Skeletal muscle satellite cell (primary cell): Measurements from ENCODE around the gene VTI1A.

Experiments used
- H3K27me3 ChIP-seq: 2 replicates; pipeline ENCODE4 v1.7.0; 2013; ENCODE audit warnings: low read length; ENCODE audit not compliant: control insufficient read depth, insufficient read depth
- H3K36me3 ChIP-seq: 2 replicates; pipeline ENCODE4 v1.7.0; 2013; ENCODE audit warnings: mild to moderate bottlenecking, control low read depth, low read length; ENCODE audit not compliant: insufficient read depth
- H3K4me1 ChIP-seq: 2 replicates; pipeline ENCODE4 v1.7.0; 2013; ENCODE audit warnings: low read length; ENCODE audit not compliant: control insufficient read depth, insufficient read depth
- H3K4me2 ChIP-seq: 2 replicates; pipeline ENCODE4 v1.7.0; 2013; ENCODE audit warnings: mild to moderate bottlenecking, low read length
- H3K4me3 ChIP-seq: 2 replicates; pipeline ENCODE4 v1.7.0; 2013; ENCODE audit warnings: low read length
- H3K9ac ChIP-seq: 2 replicates; pipeline ENCODE4 v1.7.0; 2013; ENCODE audit warnings: mild to moderate bottlenecking, low read depth, low read length, moderate library complexity
- H3K9me3 ChIP-seq: replicated peaks from 2 replicates; pipeline ENCODE4 v1.7.0; 2013; ENCODE audit warnings: mild to moderate bottlenecking, control low read depth, low read length

Gene VTI1A

GRCh38 chr10:112735041-112735695 is 288.2 kb downstream of the VTI1A start:
- Histone ChIP-seq H3K27me3 (no peaks in the 10 kb centered on the region), H3K9ac (no peak overlapping the region), H3K4me3 (no peak overlapping the region), H3K36me3 (no peaks in the 10 kb centered on the region), H3K9me3 (no peaks in the 10 kb centered on the region), H3K4me2 (no peak overlapping the region), H3K4me1 (peaks cover 5% of the 10 kb centered on the region)

GRCh38 chr10:112738606-112739591 is 291.9 kb downstream of the VTI1A start:
- H3K4me2 ChIP-seq, result no peak overlapping the region
- H3K36me3 ChIP-seq, result no peaks in the 10 kb centered on the region
- no peak overlapping the region for H3K4me3 ChIP-seq
- no peaks in the 10 kb centered on the region for H3K4me1 ChIP-seq
- H3K9me3 ChIP-seq, result no peaks in the 10 kb centered on the region
- no peak overlapping the region for H3K9ac ChIP-seq
- no peaks in the 10 kb centered on the region for H3K27me3 ChIP-seq

- Histone ChIP-seq H3K27me3 (no peaks in the 10 kb centered on the region), H3K4me2 (no peak overlapping the region), H3K9me3 (no peaks in the 10 kb centered on the region), H3K4me1 (no peaks in the 10 kb centered on the region), H3K36me3 (no peaks in the 10 kb centered on the region), H3K9ac (no peak overlapping the region), H3K4me3 (no peak overlapping the region)
Observed at GRCh38 chr10:112739592-112740353, 292.8 kb downstream of the VTI1A start.

GRCh38 chr10:112741830-112742402 is 294.9 kb downstream of the VTI1A start:
- H3K4me2 ChIP-seq, result no peak overlapping the region
- H3K9ac ChIP-seq, result no peak overlapping the region
- no peaks in the 10 kb centered on the region for H3K9me3 ChIP-seq
- no peaks in the 10 kb centered on the region for H3K36me3 ChIP-seq
- H3K4me1 ChIP-seq, result no peaks in the 10 kb centered on the region
- H3K27me3 ChIP-seq, result no peaks in the 10 kb centered on the region
- H3K4me3 ChIP-seq, result no peak overlapping the region

- H3K9ac ChIP-seq, result no peak overlapping the region
Observed at GRCh38 chr10:112744181-112745096, 297.4 kb downstream of the VTI1A start.

GRCh38 chr10:112746329-112746728 is 299.3 kb downstream of the VTI1A start:
- no peaks in the 10 kb centered on the region for H3K9me3 ChIP-seq
- no peaks in the 10 kb centered on the region for H3K4me1 ChIP-seq
- H3K4me3 ChIP-seq, result no peak overlapping the region
- no peak overlapping the region for H3K4me2 ChIP-seq
- no peaks in the 10 kb centered on the region for H3K36me3 ChIP-seq
- no peaks in the 10 kb centered on the region for H3K27me3 ChIP-seq
- H3K9ac ChIP-seq, result no peak overlapping the region

More at GRCh38 chr10:112744181-112745096, 297.4 kb downstream of the VTI1A start:
- Histone ChIP-seq H3K4me2 (no peak overlapping the region), H3K4me3 (no peak overlapping the region), H3K9me3 (no peaks in the 10 kb centered on the region), H3K4me1 (no peaks in the 10 kb centered on the region), H3K36me3 (no peaks in the 10 kb centered on the region), H3K27me3 (no peaks in the 10 kb centered on the region)

DNA sequence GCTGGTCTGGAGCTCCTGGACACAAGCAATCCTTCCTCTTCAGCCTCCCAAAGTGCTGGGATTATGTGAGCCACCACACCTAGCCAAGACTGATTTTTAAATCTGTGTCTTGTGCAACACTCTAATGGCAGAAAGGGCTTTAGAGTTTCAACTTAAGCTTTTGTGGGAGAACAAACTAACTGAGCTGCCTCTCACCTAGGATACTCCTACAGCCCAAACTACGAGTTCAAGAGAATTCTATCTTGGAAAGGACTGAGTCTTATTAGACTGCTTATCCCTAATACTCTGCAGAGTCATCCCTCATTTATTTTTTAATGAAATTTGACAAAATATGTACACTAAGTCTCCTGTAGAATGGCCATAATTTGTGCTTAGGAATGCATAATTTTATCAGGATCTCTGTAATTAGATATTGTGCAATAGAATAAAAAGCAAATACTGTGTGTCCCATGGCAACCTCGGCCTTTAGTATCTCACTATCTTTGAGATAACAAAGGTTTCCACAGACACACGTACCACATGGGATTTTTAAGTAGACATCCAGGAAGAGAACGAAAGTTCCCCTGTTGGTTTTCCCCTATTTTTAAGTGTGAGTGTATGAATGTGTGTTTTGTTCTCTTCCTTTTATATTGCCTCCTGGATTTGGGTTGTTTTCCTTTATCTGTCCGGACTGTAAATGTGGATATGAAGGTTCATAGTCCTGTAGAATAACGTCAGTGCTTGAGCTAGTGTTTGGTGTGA is 303.6 kb downstream of the VTI1A start:
- no peak overlapping the region for H3K4me3 ChIP-seq
- H3K36me3 ChIP-seq, result no peaks in the 10 kb centered on the region
- no peak overlapping the region for H3K4me2 ChIP-seq
- no peaks in the 10 kb centered on the region for H3K9me3 ChIP-seq
- H3K4me1 ChIP-seq, result peaks cover 28% of the 10 kb centered on the region
- no peak overlapping the region for H3K9ac ChIP-seq
- no peaks in the 10 kb centered on the region for H3K27me3 ChIP-seq

DNA sequence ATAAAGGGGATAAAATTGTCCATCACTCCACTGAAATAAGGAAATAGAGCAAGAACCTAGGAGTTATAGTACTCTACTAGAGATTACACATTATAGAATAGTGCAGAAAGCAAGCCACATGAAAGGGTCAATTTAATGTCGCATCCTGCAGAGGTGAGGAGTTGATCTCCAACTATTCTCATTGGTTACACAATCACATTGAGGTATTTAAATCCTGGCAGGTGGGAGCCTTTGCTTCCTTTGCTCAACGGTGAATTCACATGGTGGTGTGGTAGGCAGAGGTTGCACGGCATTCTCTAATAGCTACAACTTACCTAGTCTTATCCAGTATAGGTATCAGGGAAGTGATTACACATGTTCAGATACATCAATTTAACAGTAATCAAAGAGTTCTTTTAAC is 304.6 kb downstream of the VTI1A start:
- Histone ChIP-seq H3K4me2 (no peak overlapping the region), H3K36me3 (no peaks in the 10 kb centered on the region), H3K9me3 (no peaks in the 10 kb centered on the region), H3K4me3 (no peak overlapping the region), H3K4me1 (peaks cover 28% of the 10 kb centered on the region), H3K9ac (no peak overlapping the region), H3K27me3 (no peaks in the 10 kb centered on the region)

DNA sequence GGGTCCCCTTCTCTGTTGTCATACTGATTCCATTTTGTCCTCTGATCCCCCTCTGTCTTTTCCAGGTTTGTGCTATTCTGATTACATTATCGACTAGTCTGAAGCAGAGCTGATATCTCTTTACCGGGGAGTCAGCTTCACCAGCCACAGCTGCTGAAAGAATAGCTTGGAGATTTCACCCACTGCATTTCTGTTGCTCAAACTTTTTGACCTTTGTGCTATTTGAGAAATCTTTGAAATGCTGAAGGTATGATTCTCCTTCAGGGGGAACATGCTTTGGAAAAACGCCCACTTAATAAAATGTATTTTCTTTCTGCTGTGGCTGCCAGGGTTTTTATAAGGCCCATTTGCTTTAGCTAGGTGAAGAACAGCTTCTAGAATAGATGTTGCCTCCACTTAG is 305.3 kb downstream of the VTI1A start:
- no peaks in the 10 kb centered on the region for H3K9me3 ChIP-seq
- no peak overlapping the region for H3K4me3 ChIP-seq
- no peaks in the 10 kb centered on the region for H3K36me3 ChIP-seq
- no peak overlapping the region for H3K9ac ChIP-seq
- H3K27me3 ChIP-seq, result no peaks in the 10 kb centered on the region
- H3K4me1 ChIP-seq, result peaks cover 28% of the 10 kb centered on the region
- H3K4me2 ChIP-seq, result peak overlapping the region; percentile 35

- H3K4me1 ChIP-seq, result peaks cover 28% of the 10 kb centered on the region
- H3K4me2 ChIP-seq, result peak overlapping the region; percentile 49
- no peaks in the 10 kb centered on the region for H3K36me3 ChIP-seq
- no peaks in the 10 kb centered on the region for H3K9me3 ChIP-seq
- no peak overlapping the region for H3K9ac ChIP-seq
- no peak overlapping the region for H3K4me3 ChIP-seq
- H3K27me3 ChIP-seq, result no peaks in the 10 kb centered on the region
Observed at GRCh38 chr10:112753961-112754411, 307.0 kb downstream of the VTI1A start.
